Omental fat pad (tissue), 4 donors: ENCODE results near the gene MCEMP1. TPM values are rescaled to one million over a fixed set of nuclear protein-coding genes. Genes with fewer than 3 reads are reported as not detected.

Source experiments
- ATAC-seq: fragments of 150-250 bp; one replicate; pipeline ENCODE4 v1.9.1; 2016; ENCODE audit warnings: mild to moderate bottlenecking, moderate library complexity; ENCODE audit not compliant: low FRiP score
- DNase-seq: peaks from one replicate; pipeline ENCODE4 v3.0.0-alpha.2; 2019; ENCODE audit warnings: low spot score
- CTCF ChIP-seq, 3 donors: fragments of 450-650 bp; IDR thresholded peaks; one replicate each; pipeline ENCODE4 v1.5.1; 2016 to 2017; ENCODE audit warnings: antibody characterized with exemption in 3 of 3, mild to moderate bottlenecking in 3 of 3, moderate library complexity in 2 of 3
- total RNA-seq, 4 donors: library from RNA; depleted of rRNA; stranded (reverse); fragments of >200 nt; gene quantifications; one replicate each; pipeline ENCODE4 v1.1.0, GENCODE V29; 2016

MCEMP1 gene
- total RNA-seq, 4 donors from 2014 or later, result 2.2 to 6.5 (median 3.4) TPM

GRCh38 chr19:7716762-7717161 is 39.9 kb downstream of the MCEMP1 start:
- DNase-seq, result no peak
- ATAC-seq, result no peak
- no peak for TF ChIP-seq CTCF (IDR thresholded peaks at IDR 0.05)

GRCh38 chr19:7718668-7719067 is 41.8 kb downstream of the MCEMP1 start:
- no peak for ATAC-seq

GRCh38 chr19:7720351-7720750 is 43.5 kb downstream of the MCEMP1 start:
- no peak for TF ChIP-seq CTCF (IDR thresholded peaks at IDR 0.05)
- no peak for DNase-seq
- ATAC-seq, result no peak

More at GRCh38 chr19:7718668-7719067, 41.8 kb downstream of the MCEMP1 start:
- no peak for TF ChIP-seq CTCF (IDR thresholded peaks at IDR 0.05)
- DNase-seq, result no peak

- ATAC-seq (no peak), DNase-seq (no peak)
- TF ChIP-seq CTCF (IDR thresholded peaks at IDR 0.05), result no peak
These were observed 45.4 kb downstream of the MCEMP1 start for GRCh38 chr19:7722231-7722651.

GRCh38 chr19:7725791-7726190 is 48.9 kb downstream of the MCEMP1 start:
- no peak for DNase-seq
- no peak for ATAC-seq

GRCh38 chr19:7729211-7729610 is 52.3 kb downstream of the MCEMP1 start:
- DNase-seq, result no peak
- ATAC-seq, result no peak
- TF ChIP-seq CTCF (IDR thresholded peaks at IDR 0.05), result no peak

More at GRCh38 chr19:7725791-7726190, 48.9 kb downstream of the MCEMP1 start:
- TF ChIP-seq CTCF (IDR thresholded peaks at IDR 0.05), result no peak

Other genes with a start within 250 kb of the MCEMP1 start
- gene PEX11G, start 188.1 kb upstream of the MCEMP1 start, total RNA-seq, result 1 to 10 TPM; 4.4 to 9.9 (median 4.7) TPM
- gene ZNF358, start 161.0 kb upstream of the MCEMP1 start, total RNA-seq, result 10 to 100 TPM; 31.9 to 49.8 (median 36.6) TPM
- gene MCOLN1, start 154.5 kb upstream of the MCEMP1 start, total RNA-seq, result 10 to 100 TPM; 24.5 to 41.1 (median 31.9) TPM
- 10 to 100 TPM; 50.3 to 92.4 (median 64.6) TPM for gene PNPLA6, start 141.4 kb upstream of the MCEMP1 start, total RNA-seq
- gene CAMSAP3, start 81.2 kb upstream of the MCEMP1 start, total RNA-seq, result 1 to 10 TPM in 1 of 4 donors, under 1 TPM in 2, not detected in 1; 0.36 to 1.0 (median 0.69) TPM
- gene XAB2, start 47.5 kb upstream of the MCEMP1 start, total RNA-seq, result 10 to 100 TPM; 22.5 to 37.0 (median 27.8) TPM
- gene PET100, start 47.3 kb upstream of the MCEMP1 start, total RNA-seq, result 10 to 100 TPM; 11.2 to 22.8 (median 17.0) TPM
- gene PCP2, start 43.4 kb upstream of the MCEMP1 start, total RNA-seq, result not detected
- 10 to 100 TPM; 29.7 to 46.1 (median 37.7) TPM for gene STXBP2, start 40.0 kb upstream of the MCEMP1 start, total RNA-seq
- 1 to 10 TPM in 1 of 4 donors, not detected in 3; 1.6 TPM for gene RETN, start 8.0 kb upstream of the MCEMP1 start, total RNA-seq
- gene TRAPPC5, start 3.7 kb downstream of the MCEMP1 start, total RNA-seq, result 10 to 100 TPM; 54.1 to 83.6 (median 76.7) TPM
- 1 to 10 TPM in 2 of 4 donors, under 1 TPM in 2; 0.65 to 1.8 (median 1.0) TPM for gene FCER2, start 25.0 kb downstream of the MCEMP1 start, total RNA-seq
- gene CLEC4G, start 55.0 kb downstream of the MCEMP1 start, total RNA-seq, result 1 to 10 TPM; 2.3 to 9.3 (median 6.0) TPM
- 10 to 100 TPM; 12.7 to 21.8 (median 17.2) TPM for gene CD209, start 70.4 kb downstream of the MCEMP1 start, total RNA-seq
- gene CLEC4M, start 86.2 kb downstream of the MCEMP1 start, total RNA-seq, result under 1 TPM in 2 of 4 donors, not detected in 2; 0.56 to 0.93 TPM
- 10 to 100 TPM in 1 of 4 donors, 1 to 10 TPM in 3; 6.9 to 10.8 (median 7.9) TPM for gene EVI5L, start 153.1 kb downstream of the MCEMP1 start, total RNA-seq
- not detected for gene PRR36, start 197.3 kb downstream of the MCEMP1 start, total RNA-seq
- 1 to 10 TPM in 3 of 4 donors, under 1 TPM in 1; 0.79 to 6.5 (median 3.0) TPM for gene LRRC8E, start 211.4 kb downstream of the MCEMP1 start, total RNA-seq
- 10 to 100 TPM; 12.9 to 13.7 (median 13.6) TPM for gene MAP2K7, start 226.8 kb downstream of the MCEMP1 start, total RNA-seq
- not detected for gene TGFBR3L, start 237.7 kb downstream of the MCEMP1 start, total RNA-seq
- gene SNAPC2, start 243.2 kb downstream of the MCEMP1 start, total RNA-seq, result 10 to 100 TPM in 3 of 4 donors, 1 to 10 TPM in 1; 4.7 to 13.1 (median 12.3) TPM
- 1 to 10 TPM in 3 of 4 donors, not detected in 1; 1.6 to 3.7 (median 2.0) TPM for gene CTXN1, start 249.0 kb downstream of the MCEMP1 start, total RNA-seq